Trophoblast cell (in vitro differentiated cells and primary cell): Measurements from ENCODE around the gene SFRP4.

Source experiments
- DNase-seq, 2 donors: peaks; one replicate each; pipeline ENCODE4 v3.0.0-alpha.2; 2016
- H2AFZ ChIP-seq: 2 replicates; pipeline ENCODE4 v1.6.1; 2013; ENCODE audit warnings: low read length, moderate library complexity, mild to moderate bottlenecking; ENCODE audit not compliant: insufficient read depth, poor library complexity
- H2AK5ac ChIP-seq: 2 replicates; pipeline ENCODE4 v1.6.1; 2013; ENCODE audit warnings: mild to moderate bottlenecking, low read length
- H2BK120ac ChIP-seq: 2 replicates; pipeline ENCODE4 v1.6.1; 2013; ENCODE audit warnings: low read length, mild to moderate bottlenecking, moderate library complexity; ENCODE audit not compliant: insufficient read depth, poor library complexity
- H2BK12ac ChIP-seq: 2 replicates; pipeline ENCODE4 v1.6.1; 2013; ENCODE audit warnings: mild to moderate bottlenecking, low read length, moderate library complexity
- H2BK5ac ChIP-seq: 2 replicates; pipeline ENCODE4 v1.6.1; 2013; ENCODE audit warnings: low read length, low read depth, moderate library complexity, mild to moderate bottlenecking; ENCODE audit not compliant: poor library complexity
- H3K14ac ChIP-seq: 2 replicates; pipeline ENCODE4 v1.6.1; 2013; ENCODE audit warnings: mild to moderate bottlenecking, low read length
- H3K18ac ChIP-seq: 2 replicates; pipeline ENCODE4 v1.6.1; 2013; ENCODE audit warnings: mild to moderate bottlenecking, low read length
- H3K23ac ChIP-seq: 2 replicates; pipeline ENCODE4 v1.6.1; 2013; ENCODE audit warnings: low read length
- H3K27ac ChIP-seq: 2 replicates; pipeline ENCODE4 v1.5.1; 2013; ENCODE audit warnings: low read depth, mild to moderate bottlenecking, inconsistent platforms, low read length, moderate library complexity
- H3K27me3 ChIP-seq: 2 replicates; pipeline ENCODE4 v1.6.1; 2013; ENCODE audit warnings: inconsistent platforms, mild to moderate bottlenecking, low read length, moderate library complexity; ENCODE audit not compliant: insufficient read depth
- H3K36me3 ChIP-seq, 2 experiments: 1 replicate in 1 of 2; 2 replicates in 1 of 2; pipeline ENCODE4 v1.6.1; 2013; ENCODE audit warnings: low read length in 2 of 2, mild to moderate bottlenecking in 2 of 2, moderate library complexity in 1 of 2; ENCODE audit not compliant: insufficient read depth in 2 of 2, control insufficient read depth in 1 of 2
- H3K4ac ChIP-seq: 2 replicates; pipeline ENCODE4 v1.6.1; 2013; ENCODE audit warnings: low read depth, mild to moderate bottlenecking, low read length, moderate library complexity
- H3K4me1 ChIP-seq, 2 experiments: 1 replicate in 1 of 2; 2 replicates in 1 of 2; pipeline ENCODE4 v1.6.1; 2013; ENCODE audit warnings: low read length in 2 of 2, mild to moderate bottlenecking in 2 of 2, moderate library complexity in 1 of 2; ENCODE audit not compliant: insufficient read depth in 2 of 2, control insufficient read depth in 1 of 2
- H3K4me2 ChIP-seq: 2 replicates; pipeline ENCODE4 v1.6.1; 2013; ENCODE audit warnings: inconsistent platforms, mild to moderate bottlenecking, low read length, moderate library complexity
- H3K4me3 ChIP-seq: 2 replicates; pipeline ENCODE4 v1.5.1; 2013; ENCODE audit warnings: mild to moderate bottlenecking, low read depth, low read length, inconsistent platforms
- H3K79me1 ChIP-seq: one replicate; pipeline ENCODE4 v1.6.1; 2013; ENCODE audit warnings: low read length
- H3K79me2 ChIP-seq: 2 replicates; pipeline ENCODE4 v1.6.1; 2013; ENCODE audit warnings: low read length, mild to moderate bottlenecking; ENCODE audit not compliant: control insufficient read depth, insufficient read depth, poor library complexity
- H3K9ac ChIP-seq: 2 replicates; pipeline ENCODE4 v1.6.1; 2013; ENCODE audit warnings: mild to moderate bottlenecking, low read length
- H3K9me3 ChIP-seq: 2 replicates; pipeline ENCODE4 v1.6.1; 2013; ENCODE audit warnings: low read depth, mild to moderate bottlenecking, control low read depth, inconsistent platforms, low read length; ENCODE audit not compliant: insufficient read depth
- H4K12ac ChIP-seq: 2 replicates; pipeline ENCODE4 v1.6.1; 2013; ENCODE audit warnings: low read depth, mild to moderate bottlenecking, low read length, moderate library complexity
- H4K8ac ChIP-seq: 2 replicates; pipeline ENCODE4 v1.6.1; 2013; ENCODE audit warnings: low read depth, mild to moderate bottlenecking, low read length, moderate library complexity
- H4K91ac ChIP-seq: one replicate; pipeline ENCODE4 v1.6.1; 2013; ENCODE audit warnings: low read depth, mild to moderate bottlenecking, low read length, moderate library complexity
- WGBS: extraction: QIAGEN DNeasy Blood & Tissue Kit; methylation state at CpG from one replicate; pipeline ENCODE4 v1.1.7; 2013; ENCODE audit warnings: missing lambda C conversion rate; ENCODE audit not compliant: insufficient read length, insufficient coverage; ENCODE audit errors: extremely low coverage; 5-methylcytosine and 5-hydroxymethylcytosine counted together

Gene SFRP4

GRCh38 chr7:37899712-37900247, 16.8 kb downstream of the SFRP4 start:
- H3K27ac ChIP-seq = no peak overlapping the region
- H3K4me2 ChIP-seq = no peak overlapping the region
- peaks cover 5 to 6% of the 10 kb centered on the region in 2 experiments for H3K4me1 ChIP-seq
- no peak overlapping the region for H3K9ac ChIP-seq
- H2BK120ac ChIP-seq = no peak overlapping the region
- H3K79me2 ChIP-seq = no peaks in the 10 kb centered on the region
- H3K79me1 ChIP-seq = no peaks in the 10 kb centered on the region
- no peak overlapping the region for H3K18ac ChIP-seq
- no CpG with 5 or more reads among the region's 3 CpGs for WGBS
- no peaks in the 10 kb centered on the region for H3K27me3 ChIP-seq
- H3K36me3 ChIP-seq = no peaks in the 10 kb centered on the region
- H3K14ac ChIP-seq = no peak overlapping the region
- no peak overlapping the region for H2AK5ac ChIP-seq
- H4K12ac ChIP-seq = no peak overlapping the region
- no peak for DNase-seq
- no peak overlapping the region for H3K4ac ChIP-seq
- H3K9me3 ChIP-seq = no peaks in the 10 kb centered on the region
- no peak overlapping the region for H4K91ac ChIP-seq
- H3K23ac ChIP-seq = no peak overlapping the region
- no peak overlapping the region for H2BK12ac ChIP-seq
- no peak overlapping the region for H4K8ac ChIP-seq
- H3K4me3 ChIP-seq = no peak overlapping the region
- no peak overlapping the region for H2BK5ac ChIP-seq
- no peak overlapping the region for H2AFZ ChIP-seq

- no peak overlapping the region for H3K4me2 ChIP-seq
- H3K27me3 ChIP-seq = no peaks in the 10 kb centered on the region
- no CpG with 5 or more reads among the region's 3 CpGs for WGBS
- H2AFZ ChIP-seq = no peak overlapping the region
- no peak overlapping the region for H3K27ac ChIP-seq
- no peaks in the 10 kb centered on the region for H3K36me3 ChIP-seq
- no peak overlapping the region for H3K14ac ChIP-seq
- H2AK5ac ChIP-seq = no peak overlapping the region
- H2BK5ac ChIP-seq = no peak overlapping the region
- no peaks in the 10 kb centered on the region for H3K9me3 ChIP-seq
- no peak overlapping the region for H3K4ac ChIP-seq
- no peaks in the 10 kb centered on the region for H3K4me1 ChIP-seq
- no peak overlapping the region for H2BK12ac ChIP-seq
- no peak overlapping the region for H4K12ac ChIP-seq
- no peak for DNase-seq
- H3K79me1 ChIP-seq = no peaks in the 10 kb centered on the region
- H4K91ac ChIP-seq = no peak overlapping the region
- no peak overlapping the region for H3K4me3 ChIP-seq
- no peak overlapping the region for H2BK120ac ChIP-seq
- no peak overlapping the region for H3K9ac ChIP-seq
- H3K18ac ChIP-seq = no peak overlapping the region
- H3K79me2 ChIP-seq = no peaks in the 10 kb centered on the region
- no peak overlapping the region for H4K8ac ChIP-seq
- H3K23ac ChIP-seq = no peak overlapping the region
Measured at GRCh38 chr7:37894671-37895070, 21.9 kb downstream of the SFRP4 start.

DNA sequence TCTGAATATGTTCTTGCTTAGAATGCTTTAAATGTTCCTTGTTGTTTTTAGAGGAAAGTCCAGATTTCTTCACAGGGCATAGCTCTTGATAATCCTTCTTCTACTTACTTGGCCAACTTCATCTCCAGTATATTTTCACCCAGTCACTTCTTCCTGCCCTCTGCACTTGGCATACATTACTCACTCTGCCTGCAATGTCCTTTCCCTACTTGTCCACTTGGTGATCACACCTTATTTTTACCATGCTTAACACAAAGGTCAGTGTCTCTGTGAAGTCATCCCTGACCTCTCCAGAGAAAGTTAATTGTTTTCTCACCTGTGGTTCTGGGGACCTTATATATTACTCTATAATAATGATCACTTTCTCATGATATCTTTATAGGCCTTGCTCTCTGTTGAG, 23.3 kb downstream of the SFRP4 start:
- Histone ChIP-seq H4K12ac (no peak overlapping the region), H2BK12ac (no peak overlapping the region), H3K36me3 (no peaks in the 10 kb centered on the region), H3K4ac (no peak overlapping the region), H3K27ac (no peak overlapping the region), H3K27me3 (no peaks in the 10 kb centered on the region), H3K79me1 (no peaks in the 10 kb centered on the region), H3K79me2 (no peaks in the 10 kb centered on the region), H4K8ac (no peak overlapping the region), H4K91ac (no peak overlapping the region), H2BK120ac (no peak overlapping the region), H3K14ac (no peak overlapping the region), H2BK5ac (no peak overlapping the region), H3K18ac (no peak overlapping the region), H3K4me3 (no peak overlapping the region), H3K9me3 (no peaks in the 10 kb centered on the region), H3K23ac (no peak overlapping the region), H2AFZ (no peak overlapping the region), H3K4me1 (no peaks in the 10 kb centered on the region), H3K9ac (no peak overlapping the region), H2AK5ac (no peak overlapping the region), H3K4me2 (no peak overlapping the region)
- no peak for DNase-seq

- Histone ChIP-seq H3K36me3 (no peaks in the 10 kb centered on the region), H3K18ac (no peak overlapping the region), H2BK5ac (no peak overlapping the region), H3K79me2 (no peaks in the 10 kb centered on the region), H3K27me3 (no peaks in the 10 kb centered on the region), H4K8ac (no peak overlapping the region), H3K4ac (no peak overlapping the region), H3K4me2 (no peak overlapping the region), H3K4me3 (no peak overlapping the region), H3K23ac (no peak overlapping the region), H2BK120ac (no peak overlapping the region), H3K9me3 (no peaks in the 10 kb centered on the region), H3K27ac (no peak overlapping the region), H2AFZ (no peak overlapping the region), H2BK12ac (no peak overlapping the region), H4K91ac (no peak overlapping the region), H3K79me1 (no peaks in the 10 kb centered on the region), H3K9ac (no peak overlapping the region), H4K12ac (no peak overlapping the region), H3K4me1 (no peaks in the 10 kb centered on the region), H2AK5ac (no peak overlapping the region), H3K14ac (no peak overlapping the region)
- DNase-seq = no peak
- WGBS = no CpG with 5 or more reads among the region's 6 CpGs
Measured at GRCh38 chr7:37882086-37882485, 34.5 kb downstream of the SFRP4 start.
